NCI-H1436 (cell line): ENCODE measurements around the gene DYNC1LI1.
"Not testable (repeated sequence)": the region's sequence is repeated elsewhere in the genome, so short reads cannot be mapped to it uniquely, and the experiment has no call there.

Experiments
- DNase-seq: peaks from one replicate; lab custom pipeline; 2025; lab: John Stamatoyannopoulos, UW

The DYNC1LI1 gene

DNA sequence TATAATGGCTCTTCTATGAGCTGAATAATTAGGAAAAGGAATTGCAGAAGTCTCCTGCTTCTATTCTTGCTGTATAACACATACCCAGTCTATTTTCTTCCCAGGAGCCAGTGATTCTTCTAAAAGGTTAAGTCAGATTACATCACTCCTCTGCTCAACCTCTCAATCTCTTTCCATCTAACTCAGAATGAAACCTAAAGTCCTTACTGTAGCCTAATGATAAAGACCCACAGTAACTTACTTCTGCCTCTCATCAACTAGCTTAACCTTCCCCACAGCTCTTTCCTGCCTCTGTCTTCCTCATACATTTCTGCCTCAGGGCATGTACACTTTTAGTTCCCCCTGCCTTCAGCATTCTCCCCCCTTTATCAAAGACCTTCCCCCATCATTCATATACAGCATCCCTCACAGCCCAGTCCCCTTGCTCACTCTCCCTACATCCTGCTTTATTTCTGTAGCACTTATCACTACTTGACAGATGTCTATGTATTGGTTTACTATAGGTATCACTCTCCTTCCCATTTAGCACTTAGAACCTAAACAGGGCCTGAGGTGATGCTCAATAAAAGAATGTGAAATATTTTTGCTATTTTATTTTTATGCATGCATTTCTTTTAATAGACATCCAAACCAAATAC is 39.5 kb downstream of the DYNC1LI1 start:
- DNase-seq: no peak

DNA sequence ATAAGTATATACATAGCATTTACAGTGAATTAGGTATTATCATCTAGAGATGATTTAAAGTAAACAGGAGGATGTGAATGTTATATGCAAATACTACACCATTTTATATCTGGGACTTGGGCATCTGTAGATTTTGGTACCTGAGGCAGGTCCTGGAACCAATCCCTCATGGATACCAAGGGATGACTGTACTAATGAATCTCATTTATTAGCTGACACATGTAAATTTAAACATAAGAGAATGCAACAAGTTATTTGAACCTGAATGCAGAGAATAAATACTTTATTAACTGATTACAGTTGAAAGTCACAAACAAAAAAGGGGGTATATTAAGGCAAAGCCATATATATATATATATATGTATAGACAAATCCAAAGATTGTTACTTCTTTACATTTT is 44.9 kb downstream of the DYNC1LI1 start:
- no peak for DNase-seq

DNA sequence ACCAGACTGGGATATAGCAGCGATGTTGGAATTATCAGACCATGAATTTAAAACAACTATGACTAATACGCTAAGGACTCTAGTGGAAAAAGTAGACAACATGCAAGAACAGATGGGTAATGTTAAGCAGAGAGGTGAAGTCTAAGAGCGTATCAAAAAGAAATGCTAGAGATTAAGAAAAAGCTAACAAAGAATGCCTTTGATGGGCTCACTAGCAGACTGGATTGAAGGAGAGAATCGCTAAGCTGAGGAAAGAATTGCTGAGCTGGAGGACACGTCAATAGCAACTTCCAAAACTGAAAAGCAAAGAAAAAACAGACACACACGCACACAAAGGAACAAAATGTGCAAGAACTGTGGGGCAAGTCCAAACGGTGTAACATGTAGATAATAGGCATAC is 48.0 kb downstream of the DYNC1LI1 start:
- no peak for DNase-seq

DNA sequence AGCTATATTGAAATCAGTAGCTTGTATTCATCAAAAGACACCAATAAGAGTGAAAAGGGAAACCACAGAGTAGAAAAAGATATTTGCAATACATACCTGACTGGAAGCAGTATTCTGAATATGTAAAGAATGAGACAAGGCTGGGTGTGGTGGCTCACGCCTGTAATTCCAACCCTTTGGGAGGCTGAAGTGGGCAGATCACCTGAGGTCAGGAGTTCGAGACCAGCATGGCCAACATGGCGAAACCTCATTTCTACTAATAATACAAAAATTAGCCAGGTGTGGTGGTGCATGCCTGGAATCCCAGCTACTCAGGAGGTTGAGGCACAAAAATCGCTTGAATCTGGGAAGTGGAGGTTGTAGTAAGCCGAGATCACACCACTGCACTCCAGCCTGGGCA is 51.7 kb downstream of the DYNC1LI1 start:
- DNase-seq: not testable (repeated sequence)

DNA sequence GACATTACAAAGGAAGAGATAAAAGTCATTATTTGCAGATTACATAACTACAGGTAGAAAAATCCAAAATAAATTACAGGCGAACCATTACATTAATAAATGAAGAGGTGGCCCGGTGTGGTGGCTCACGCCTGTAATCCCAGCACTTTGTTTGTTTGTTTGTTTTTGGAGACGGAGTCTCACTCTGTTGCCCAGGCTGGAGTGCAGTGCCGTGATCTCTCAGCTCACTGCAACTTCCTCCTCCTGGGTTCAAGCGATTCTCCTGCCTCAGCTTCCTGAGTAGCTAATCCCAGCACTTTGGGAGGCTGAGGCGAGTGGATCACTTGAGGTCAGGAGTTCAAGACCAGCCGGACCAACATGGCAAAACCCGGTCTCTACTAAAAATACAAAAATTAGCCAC is 53.9 kb downstream of the DYNC1LI1 start:
- DNase-seq: not testable (repeated sequence)

DNA sequence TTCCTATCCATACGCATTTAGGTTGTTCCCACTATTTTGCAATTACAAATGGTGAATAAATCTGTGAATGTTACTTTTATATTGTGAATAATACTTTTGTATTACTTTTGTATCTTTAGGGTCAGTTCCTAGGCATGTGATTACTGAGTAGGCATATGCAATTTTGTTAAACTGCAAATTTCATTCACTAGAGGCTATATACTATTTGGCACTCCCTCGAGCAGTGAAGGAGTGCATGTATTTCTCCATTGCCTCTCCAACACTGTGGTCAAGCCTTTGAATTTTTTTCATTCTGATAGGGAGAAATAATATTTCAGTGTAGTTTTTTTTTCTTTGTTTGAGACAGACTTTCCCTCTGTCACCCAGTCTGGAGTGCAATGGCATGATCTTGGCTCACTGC is 59.7 kb downstream of the DYNC1LI1 start:
- no peak for DNase-seq

DNA sequence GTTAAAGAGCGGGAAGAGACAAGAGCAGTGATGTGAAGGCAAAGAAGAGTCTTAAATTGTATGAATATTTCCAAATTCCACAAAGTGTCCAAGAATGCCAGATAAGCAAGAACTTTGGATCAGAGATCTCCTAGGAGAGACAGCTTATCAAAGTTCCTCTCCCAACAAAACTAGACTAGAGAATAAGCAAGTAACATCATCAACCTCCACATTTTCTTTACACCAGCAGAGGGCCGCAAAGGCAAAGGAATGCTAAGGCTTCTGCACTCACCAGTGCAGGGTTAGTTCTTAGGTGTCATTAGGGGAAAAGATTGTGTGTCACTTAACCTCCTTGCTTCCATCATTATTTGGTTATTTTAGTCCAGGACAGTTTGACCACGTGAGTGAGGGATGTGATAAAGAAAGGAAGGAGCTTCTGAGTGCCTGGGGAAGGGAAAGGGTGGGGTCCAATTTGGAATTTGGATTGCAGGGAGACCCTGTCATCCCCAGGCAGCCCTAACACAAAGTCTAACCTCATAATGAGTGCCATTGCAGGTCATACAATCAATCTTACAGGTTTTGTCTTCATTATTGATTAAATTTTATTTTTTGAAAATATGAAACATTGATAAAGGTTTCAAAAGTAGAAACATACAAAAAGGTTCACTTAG is 60.5 kb downstream of the DYNC1LI1 start:
- DNase-seq: peak; percentile 30

DNA sequence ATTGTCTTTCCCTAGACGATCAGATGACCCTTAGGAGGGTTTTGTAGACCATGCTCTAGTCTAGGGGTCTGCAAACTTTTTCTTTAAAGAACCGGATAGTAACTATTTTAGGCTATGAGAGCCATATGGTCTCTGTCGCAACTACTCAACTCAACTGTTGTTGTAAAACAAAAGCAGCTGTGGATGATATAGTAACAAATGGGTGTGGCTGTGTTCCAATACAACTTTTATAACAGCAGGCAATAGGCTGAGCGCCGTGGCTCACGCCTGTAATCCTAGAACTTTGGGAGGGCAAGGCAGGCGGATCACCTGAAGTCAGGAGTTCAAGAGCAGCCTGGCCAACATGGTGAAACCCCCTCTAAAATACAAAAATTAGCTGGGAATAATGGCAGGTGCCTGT is 61.9 kb downstream of the DYNC1LI1 start:
- no peak for DNase-seq

DNA sequence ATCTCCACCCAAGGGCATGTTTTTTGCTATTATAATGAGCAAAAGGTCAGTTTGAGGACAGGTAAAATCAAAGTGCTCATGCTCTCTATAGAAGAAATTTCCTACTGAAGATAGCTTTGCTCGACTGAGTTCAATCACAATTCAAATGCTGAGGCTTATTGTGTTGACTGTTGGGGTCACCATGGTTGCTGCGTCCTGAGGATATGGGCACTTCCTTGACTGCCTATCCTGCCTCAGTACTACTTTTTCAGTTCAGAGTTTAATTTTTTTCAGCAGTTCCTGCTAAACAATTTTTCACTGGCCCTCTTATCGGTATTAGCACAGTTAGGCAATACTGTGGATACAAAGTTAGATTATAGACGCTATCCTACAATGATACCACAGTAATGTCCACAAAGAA is 64.2 kb downstream of the DYNC1LI1 start:
- no peak for DNase-seq

DNA sequence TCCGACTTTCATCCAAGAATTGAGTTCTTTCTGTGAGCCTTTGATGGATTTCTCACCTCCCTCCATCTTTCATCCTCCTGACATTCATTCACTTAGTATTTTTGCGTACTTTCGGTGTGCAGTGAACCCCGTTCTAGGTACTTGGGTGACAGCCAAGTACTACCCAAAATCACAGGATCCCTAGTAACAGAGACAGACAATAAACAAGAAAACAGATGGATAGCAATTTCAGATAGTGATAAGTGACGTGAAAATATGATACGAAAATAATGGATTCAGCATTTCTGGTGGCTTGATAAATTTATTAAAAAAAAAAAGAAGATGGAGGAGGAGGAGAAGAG is 67.7 kb downstream of the DYNC1LI1 start:
- no peak for DNase-seq

DNA sequence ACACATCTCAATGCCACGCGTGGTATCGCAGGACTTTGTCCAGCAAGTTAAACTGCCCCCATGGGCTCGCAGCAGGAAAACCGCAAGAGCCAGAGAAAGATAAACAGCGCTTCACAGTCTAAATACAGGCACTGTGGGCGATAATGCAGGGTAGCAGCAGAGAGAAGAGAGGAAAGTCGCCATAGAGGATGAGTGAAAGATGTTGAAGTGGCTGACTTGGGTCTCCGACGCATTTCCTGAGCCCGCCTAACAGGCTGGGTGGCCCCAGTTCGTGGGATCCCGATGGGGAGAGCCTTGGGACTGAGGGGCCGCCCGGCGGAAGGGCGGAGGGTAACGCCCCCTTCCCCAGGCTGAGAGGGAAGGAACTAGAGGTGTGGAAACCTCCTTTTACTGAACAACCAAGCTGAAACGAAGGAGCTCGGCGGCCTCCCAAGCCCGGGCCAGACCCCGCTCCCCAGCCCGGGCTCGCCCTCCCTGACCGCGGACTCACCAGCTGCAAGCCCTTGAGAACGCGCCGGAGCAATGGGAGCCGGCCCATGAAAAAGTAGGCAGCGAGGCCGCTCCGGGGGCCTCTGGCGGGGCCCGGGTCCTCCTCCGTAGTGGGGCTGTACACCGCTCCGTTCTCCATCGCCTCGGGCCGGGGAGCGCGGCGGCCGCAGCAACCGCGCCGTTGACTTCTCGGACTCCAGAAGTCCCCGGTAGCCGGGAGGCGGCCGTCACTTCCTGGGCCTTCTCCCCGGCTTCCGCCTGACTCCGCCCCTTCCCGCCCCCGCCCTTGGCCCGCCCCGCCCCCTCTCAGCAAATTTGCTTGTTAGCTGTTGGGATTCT is 68.3 kb downstream of the DYNC1LI1 start, which contains the start of gene CMTM6:
TSS of gene CMTM6 (minus strand) at position 735 of the 828 bp plus-strand sequence. CDS start at position 628, 107 bp downstream.
- DNase-seq: peak; percentile 30

DNA sequence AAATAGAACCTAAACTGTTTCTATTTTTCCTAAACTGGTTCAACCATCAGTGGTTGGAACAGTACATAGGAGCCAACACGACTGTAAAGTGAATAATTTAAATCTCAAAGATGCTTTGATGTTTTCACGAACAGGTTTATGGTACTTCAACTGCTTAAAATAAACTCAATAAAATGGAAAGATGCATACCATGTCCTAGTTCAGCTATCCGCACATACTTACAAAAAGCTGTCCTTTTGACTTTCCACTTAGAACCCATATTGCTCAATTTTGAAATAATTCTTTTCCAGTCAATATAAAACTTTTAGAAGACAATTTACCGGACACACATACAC is 68.9 kb downstream of the DYNC1LI1 start:
- DNase-seq: no peak

DNA sequence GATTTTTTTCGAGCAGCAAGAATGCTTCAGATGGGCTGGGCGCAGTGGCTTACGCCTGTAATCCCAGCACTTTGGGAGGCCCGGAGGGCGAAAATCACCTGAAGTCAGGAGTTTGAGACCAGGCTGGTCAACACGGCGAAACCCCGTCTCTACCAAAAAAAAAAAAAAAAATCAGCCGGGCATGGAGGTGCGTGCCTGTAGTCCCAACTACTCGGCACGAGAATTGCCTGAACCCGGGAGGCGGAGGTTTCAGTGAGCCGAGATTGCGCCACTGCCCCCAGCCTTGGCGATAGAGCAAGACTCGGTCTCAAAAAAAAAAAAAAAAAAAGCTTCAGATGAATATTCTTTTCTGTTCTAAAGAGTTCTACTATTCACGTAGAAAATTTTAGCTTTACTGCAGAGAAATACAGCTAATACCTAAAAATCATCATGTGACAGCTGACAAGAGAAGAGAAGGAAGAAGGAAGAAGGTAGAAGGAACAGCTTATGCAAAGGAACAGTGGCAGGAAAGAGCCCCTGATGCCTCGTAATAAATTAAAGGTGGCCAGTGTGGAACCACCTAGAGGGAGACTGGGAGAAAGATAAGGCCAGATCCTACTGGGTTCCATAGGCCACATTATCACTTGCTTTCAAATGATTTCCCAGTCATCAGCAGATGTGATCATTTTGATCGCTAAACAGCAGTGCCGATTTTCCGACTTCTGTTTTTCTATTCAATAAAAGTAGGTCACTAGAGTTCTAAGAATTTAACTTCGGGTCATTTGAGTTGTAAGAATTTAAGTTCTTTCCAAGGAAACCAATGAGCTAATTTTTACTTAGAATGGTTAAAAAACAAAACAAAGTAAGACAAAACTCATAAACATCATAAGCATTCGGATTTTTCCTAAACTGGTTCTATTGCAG is 69.5 kb downstream of the DYNC1LI1 start:
- no peak for DNase-seq

DNA sequence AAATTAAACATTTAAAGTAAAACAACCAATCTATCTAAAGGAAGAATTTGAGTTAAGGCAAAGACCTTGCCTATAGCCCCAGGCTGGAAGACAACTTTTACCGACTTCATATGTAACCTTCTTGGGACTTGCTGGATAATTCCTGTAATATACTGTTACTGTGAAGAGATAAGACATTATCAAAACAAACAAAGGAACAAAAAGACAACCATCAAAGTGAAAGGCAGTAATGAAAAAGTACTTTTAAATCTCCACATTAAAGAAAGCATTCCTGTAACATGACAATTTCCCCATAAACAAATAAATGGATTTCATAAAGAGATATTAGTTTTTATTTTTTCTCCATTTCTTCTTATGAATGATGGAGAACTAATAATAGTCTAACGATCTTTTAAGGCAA is 70.4 kb downstream of the DYNC1LI1 start:
- no peak for DNase-seq

DNA sequence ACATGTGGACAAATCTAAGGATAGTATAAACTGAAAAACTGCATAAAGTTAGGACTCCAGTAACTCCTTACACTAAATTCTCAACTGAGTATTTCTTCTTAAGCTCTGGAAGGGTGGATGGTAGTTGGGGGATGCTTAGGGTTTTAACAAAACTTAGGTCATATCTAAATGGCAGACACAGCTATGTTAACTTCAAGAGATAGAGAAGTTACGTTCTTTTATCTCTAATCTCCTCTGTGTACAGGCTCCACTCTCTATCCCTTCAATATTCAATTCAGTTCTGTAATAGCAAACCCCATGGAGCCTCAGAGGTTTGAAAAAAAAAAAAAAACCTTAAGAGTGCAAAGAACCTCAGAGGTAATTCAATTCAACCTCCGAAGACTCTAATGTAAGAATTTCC is 71.1 kb downstream of the DYNC1LI1 start:
- no peak for DNase-seq

DNA sequence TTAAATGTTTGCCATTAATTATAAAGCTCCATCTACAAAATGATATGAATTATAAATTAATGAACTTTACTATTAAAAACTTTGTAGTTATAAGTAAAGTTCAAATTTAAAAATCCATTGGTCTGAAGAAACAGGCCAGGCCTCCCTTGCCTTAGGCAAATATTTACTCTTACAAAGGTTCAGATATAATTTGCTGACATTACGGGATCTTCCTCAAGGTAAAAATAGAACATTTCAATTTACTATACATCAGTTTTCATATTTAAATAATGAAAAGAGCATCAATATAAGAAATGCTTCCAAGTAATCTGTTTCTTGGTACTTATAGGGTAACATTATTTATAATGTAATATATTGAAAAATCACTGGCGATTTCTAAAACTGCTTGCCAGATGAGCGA is 71.7 kb downstream of the DYNC1LI1 start:
- DNase-seq: no peak

DNA sequence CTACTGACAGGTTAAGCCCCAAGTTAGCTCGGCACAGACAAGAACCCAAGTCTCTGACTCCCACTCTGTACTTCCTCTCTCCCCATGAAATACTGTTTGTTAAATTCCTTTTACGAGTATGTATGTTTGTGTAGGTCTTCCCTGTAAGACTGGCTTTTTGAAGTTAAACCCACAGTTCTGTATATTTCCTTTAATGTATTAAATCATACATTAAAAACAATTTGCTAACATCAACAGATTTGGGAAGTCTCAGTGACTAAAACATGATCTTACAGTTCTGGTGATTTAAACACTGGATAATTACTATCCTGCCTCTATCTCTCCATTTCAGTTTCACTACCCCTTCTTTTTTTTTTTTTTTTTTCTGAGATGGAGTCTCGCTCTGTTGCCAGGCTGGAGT is 72.4 kb downstream of the DYNC1LI1 start:
- DNase-seq: no peak

DNA sequence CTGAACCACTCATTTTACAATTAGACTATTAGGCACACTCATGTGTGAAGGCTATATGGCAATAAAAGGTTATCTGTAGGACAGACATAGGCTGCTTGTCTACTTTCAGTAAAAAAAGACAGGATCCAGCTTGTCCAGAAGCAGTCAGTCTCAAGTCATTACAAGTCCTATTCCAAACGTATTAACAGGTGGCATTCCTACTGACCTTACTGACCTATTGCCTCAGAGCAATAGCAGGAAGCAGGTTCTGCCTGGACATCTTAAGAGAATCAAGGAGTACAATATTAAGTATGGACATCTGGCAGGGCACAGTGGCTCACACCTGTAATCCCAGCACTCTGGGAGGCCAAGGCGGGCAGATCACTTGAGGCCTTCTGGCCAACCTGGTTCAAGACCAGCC is 75.0 kb downstream of the DYNC1LI1 start:
- DNase-seq: no peak

DNA sequence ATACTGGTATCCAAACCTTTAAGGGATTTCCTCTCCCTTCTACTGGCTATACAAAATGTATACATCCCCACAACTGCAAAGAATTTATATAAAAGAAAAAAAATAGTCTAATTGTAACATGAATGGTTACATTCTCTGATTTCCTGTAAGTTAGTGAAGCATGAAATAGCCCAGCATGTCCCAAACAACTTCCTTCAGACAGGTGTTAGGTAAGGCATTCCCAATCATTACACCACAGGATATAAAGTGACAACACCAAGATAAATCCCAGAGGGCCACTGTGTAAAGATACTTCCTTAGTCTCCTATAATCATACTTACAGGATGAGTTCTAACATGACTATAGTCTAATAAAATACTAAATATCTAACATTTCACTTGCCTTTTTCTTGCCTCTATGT is 75.6 kb downstream of the DYNC1LI1 start:
- DNase-seq: no peak

DNA sequence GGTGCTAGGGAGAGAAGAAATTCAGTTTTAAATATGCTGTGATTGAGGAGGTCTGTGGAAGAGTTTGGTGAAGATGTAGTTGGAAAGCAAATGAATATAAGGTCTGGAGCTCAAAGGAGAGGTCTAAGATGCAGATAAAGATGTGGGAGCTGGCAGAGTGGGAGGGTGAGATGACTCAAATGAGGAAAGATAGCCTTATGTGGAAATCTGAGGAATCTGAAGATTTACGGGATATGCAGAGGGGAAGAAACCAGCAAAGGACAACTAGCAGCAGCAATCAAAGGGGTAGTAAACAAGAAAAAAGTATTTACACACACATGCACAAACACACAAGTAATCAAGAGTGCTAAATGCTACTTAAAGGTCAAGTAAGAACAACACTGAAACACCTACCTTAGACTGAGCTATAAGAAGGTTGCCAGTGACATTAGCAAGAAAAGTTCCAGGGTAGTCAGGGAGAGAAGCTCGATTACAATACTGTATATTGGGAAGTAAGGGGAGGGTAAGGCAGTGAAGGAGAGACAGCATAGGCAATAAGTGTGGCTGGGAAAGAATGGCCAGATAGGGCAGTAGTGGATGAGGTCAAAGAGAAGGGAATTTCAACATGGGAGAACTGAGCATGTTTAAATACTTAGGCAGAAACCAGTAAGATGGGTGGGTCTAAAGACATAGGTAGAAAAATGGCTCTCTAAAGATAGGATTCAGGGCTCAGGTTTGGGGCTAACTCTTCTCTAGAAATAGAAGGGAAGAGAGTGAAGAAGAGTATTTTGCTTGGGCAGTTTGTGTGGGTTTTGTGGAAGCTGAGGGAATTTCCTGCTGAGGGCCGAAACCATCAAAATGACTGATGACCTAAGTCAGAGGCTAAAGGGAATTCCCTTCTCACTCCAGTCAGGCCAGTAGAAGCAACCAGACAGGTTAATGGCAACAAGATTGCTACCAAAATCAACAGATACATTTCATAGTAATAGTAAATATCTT is 76.9 kb downstream of the DYNC1LI1 start:
- no peak for DNase-seq
